Measurements from ENCODE around the gene ELSPBP1. TPM values are rescaled to one million over a fixed set of nuclear protein-coding genes. Genes with fewer than 3 reads are reported as not detected.

ELSPBP1 gene
- total and polyA plus RNA-seq, 2 donors (not counting 1 experiment from before 2014, with no cell fraction given), result not detected

DNA sequence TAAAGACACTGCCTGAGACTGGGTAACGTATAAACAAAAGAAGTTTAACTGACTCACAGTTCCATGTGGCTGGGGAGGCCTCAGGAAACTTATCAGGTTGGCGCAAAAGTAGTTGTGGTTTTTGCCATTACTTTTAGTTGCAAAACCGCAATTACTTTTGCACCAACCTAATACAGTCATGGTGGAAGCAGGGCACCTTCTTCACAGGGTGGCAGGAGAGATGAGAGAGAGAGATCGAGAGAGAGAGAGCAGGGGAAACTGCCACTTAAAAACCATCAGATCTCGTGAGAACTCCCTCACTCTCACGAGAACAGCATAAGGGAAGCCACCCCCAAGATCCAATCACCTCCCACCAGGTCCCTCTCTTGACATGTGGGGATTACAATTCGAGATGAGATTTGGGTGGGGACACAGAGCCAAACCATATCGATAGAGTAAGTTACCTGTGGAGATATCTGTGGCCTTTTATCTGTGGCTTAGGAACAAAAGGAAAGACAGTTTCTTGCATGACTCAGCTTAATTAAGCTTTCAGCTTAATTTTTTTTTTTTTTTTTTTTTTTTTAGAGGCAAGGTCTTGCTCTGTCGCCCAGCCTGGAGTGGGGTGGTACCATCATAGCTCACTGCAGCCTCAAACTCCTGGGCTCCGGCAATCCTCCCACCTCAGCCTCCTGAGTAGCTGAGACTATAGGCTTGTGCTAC is 57.1 kb downstream of the ELSPBP1 start:
- Histone ChIP-seq H3K79me2 (ENCODE audit: control insufficient read depth, insufficient read depth, low read length) (no peaks in the 10 kb centered on the region), H3K36me3 (replicated peaks in 1 of 2; ENCODE audit: control extremely low read depth in 1 of 2, control insufficient read depth in 1 of 2, extremely low read depth in 1 of 2, insufficient read depth in 2 of 2, low read length in 1 of 2) (no peaks in the 10 kb centered on the region), H3K4me3 (ENCODE audit: control extremely low read depth in 1 of 5, extremely low read depth in 1 of 5, insufficient read depth in 1 of 5, low read depth in 2 of 5, low read length in 4 of 5) (no peak overlapping the region), H2AFZ (ENCODE audit: insufficient read depth, low read depth, low read length, poor library complexity, severe bottlenecking) (no peak overlapping the region), H3K9ac (ENCODE audit: low read length) (no peak overlapping the region), H4K20me1 (ENCODE audit: control insufficient read depth, insufficient read depth, low read length, poor library complexity, severe bottlenecking) (no peaks in the 10 kb centered on the region), H3K4me2 (replicated peaks; ENCODE audit: low read depth, low read length, poor library complexity, severe bottlenecking) (no peak overlapping the region), H3K9me3 (ENCODE audit: control extremely low read depth in 1 of 3, control insufficient read depth in 2 of 3, insufficient read depth in 1 of 3, low read length in 2 of 3) (peaks cover 0 to 11% (median 0%) of the 10 kb centered on the region in 3 donors), H3K4me1 (ENCODE audit: control insufficient read depth in 2 of 2, insufficient read depth in 2 of 2, low read length in 2 of 2) (no peaks in the 10 kb centered on the region), H3K27me3 (replicated peaks in 1 of 4; ENCODE audit: control extremely low read depth in 1 of 4, control insufficient read depth in 3 of 4, insufficient read depth in 4 of 4, low read length in 3 of 4) (no peaks in the 10 kb centered on the region), H3K27ac (ENCODE audit: low read length in 2 of 2) (no peak overlapping the region)
- Mint-ChIP-seq H3K27me3 (no peaks in the 10 kb centered on the region), H3K4me1 (no peaks in the 10 kb centered on the region), H3K27ac (no peak overlapping the region), H3K9me3 (ENCODE audit: insufficient read depth) (no peaks in the 10 kb centered on the region), H3K4me3 (no peak overlapping the region)
- TF ChIP-seq, protein P1, sequence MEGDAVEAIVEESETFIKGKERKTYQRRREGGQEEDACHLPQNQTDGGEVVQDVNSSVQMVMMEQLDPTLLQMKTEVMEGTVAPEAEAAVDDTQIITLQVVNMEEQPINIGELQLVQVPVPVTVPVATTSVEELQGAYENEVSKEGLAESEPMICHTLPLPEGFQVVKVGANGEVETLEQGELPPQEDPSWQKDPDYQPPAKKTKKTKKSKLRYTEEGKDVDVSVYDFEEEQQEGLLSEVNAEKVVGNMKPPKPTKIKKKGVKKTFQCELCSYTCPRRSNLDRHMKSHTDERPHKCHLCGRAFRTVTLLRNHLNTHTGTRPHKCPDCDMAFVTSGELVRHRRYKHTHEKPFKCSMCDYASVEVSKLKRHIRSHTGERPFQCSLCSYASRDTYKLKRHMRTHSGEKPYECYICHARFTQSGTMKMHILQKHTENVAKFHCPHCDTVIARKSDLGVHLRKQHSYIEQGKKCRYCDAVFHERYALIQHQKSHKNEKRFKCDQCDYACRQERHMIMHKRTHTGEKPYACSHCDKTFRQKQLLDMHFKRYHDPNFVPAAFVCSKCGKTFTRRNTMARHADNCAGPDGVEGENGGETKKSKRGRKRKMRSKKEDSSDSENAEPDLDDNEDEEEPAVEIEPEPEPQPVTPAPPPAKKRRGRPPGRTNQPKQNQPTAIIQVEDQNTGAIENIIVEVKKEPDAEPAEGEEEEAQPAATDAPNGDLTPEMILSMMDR (IDR thresholded peaks at IDR 0.05), result no peak
- no peak for TF ChIP-seq EZH2 (IDR thresholded peaks at IDR 0.05; ENCODE audit: borderline replicate concordance, insufficient read depth, low read depth, low read length, poor library complexity, severe bottlenecking)
- intact Hi-C loops (cut with micrococcal nuclease), result no loop called here
- ChIA-PET CTCF (no interaction called here), POLR2A (no interaction called here)
- DNase-seq, result no peak
- WGBS (ENCODE audit: insufficient coverage), result 100% methylated on average over 1 of the region's 10 CpGs
- no peak for ATAC-seq (ENCODE audit: low read depth)

DNA sequence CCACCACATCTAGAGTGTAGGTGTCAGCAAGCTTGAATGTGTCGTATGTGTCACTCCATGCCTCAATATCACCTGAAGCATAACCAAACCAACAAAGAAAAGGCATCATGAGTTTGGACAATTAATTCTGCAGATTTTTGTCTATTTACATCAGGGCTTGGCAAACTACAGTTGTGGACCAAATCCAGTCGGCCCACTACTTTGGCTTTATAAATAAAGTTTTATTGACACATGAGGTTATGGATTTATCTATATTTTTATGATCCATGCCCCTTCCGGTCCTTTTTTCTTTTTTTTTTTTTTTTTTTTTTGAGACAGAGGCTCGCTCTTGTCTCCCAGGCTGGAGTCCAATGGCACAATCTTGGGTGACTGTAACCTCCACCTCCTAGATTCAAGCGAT is 58.6 kb downstream of the ELSPBP1 start:
- ChIA-PET CTCF (no interaction called here), POLR2A (no interaction called here)
- no CpG with 5 or more reads among the region's 5 CpGs for WGBS (ENCODE audit: insufficient coverage)
- Histone ChIP-seq H4K20me1 (ENCODE audit: control insufficient read depth, insufficient read depth, low read length, poor library complexity, severe bottlenecking) (no peaks in the 10 kb centered on the region), H3K27ac (ENCODE audit: low read length in 2 of 2) (no peak overlapping the region), H3K4me2 (replicated peaks; ENCODE audit: low read depth, low read length, poor library complexity, severe bottlenecking) (no peak overlapping the region), H3K4me3 (ENCODE audit: control extremely low read depth in 1 of 5, extremely low read depth in 1 of 5, insufficient read depth in 1 of 5, low read depth in 2 of 5, low read length in 4 of 5) (no peak overlapping the region), H3K79me2 (ENCODE audit: control insufficient read depth, insufficient read depth, low read length) (no peaks in the 10 kb centered on the region), H3K9me3 (ENCODE audit: control extremely low read depth in 1 of 3, control insufficient read depth in 2 of 3, insufficient read depth in 1 of 3, low read length in 2 of 3) (peaks cover 0 to 11% (median 0%) of the 10 kb centered on the region in 3 donors), H3K4me1 (ENCODE audit: control insufficient read depth in 2 of 2, insufficient read depth in 2 of 2, low read length in 2 of 2) (no peaks in the 10 kb centered on the region), H3K36me3 (replicated peaks in 1 of 2; ENCODE audit: control extremely low read depth in 1 of 2, control insufficient read depth in 1 of 2, extremely low read depth in 1 of 2, insufficient read depth in 2 of 2, low read length in 1 of 2) (no peaks in the 10 kb centered on the region), H3K27me3 (replicated peaks in 1 of 4; ENCODE audit: control extremely low read depth in 1 of 4, control insufficient read depth in 3 of 4, insufficient read depth in 4 of 4, low read length in 3 of 4) (no peaks in the 10 kb centered on the region), H2AFZ (ENCODE audit: insufficient read depth, low read depth, low read length, poor library complexity, severe bottlenecking) (no peak overlapping the region), H3K9ac (ENCODE audit: low read length) (no peak overlapping the region)
- Mint-ChIP-seq H3K4me3 (no peak overlapping the region), H3K27me3 (no peaks in the 10 kb centered on the region), H3K27ac (no peak overlapping the region), H3K4me1 (no peaks in the 10 kb centered on the region), H3K9me3 (ENCODE audit: insufficient read depth) (no peaks in the 10 kb centered on the region)
- no peak for DNase-seq
- intact Hi-C loops (cut with micrococcal nuclease), result no loop called here
- TF ChIP-seq, protein P1 (IDR thresholded peaks at IDR 0.05), result no peak
- no peak for TF ChIP-seq EZH2 (IDR thresholded peaks at IDR 0.05; ENCODE audit: borderline replicate concordance, insufficient read depth, low read depth, low read length, poor library complexity, severe bottlenecking)
- no peak for ATAC-seq (ENCODE audit: low read depth)

All from B cell (primary cell).